IPS-20b (cell line): ENCODE measurements around the gene SLC12A7.

Experiments
- H3K27ac ChIP-seq: one replicate; pipeline ENCODE4 v1.5.1; 2013; ENCODE audit warnings: low read length
- H3K27me3 ChIP-seq: 2 replicates; pipeline ENCODE4 v1.6.1; 2013; ENCODE audit warnings: mild to moderate bottlenecking, low read length, inconsistent platforms; ENCODE audit not compliant: insufficient read depth
- H3K36me3 ChIP-seq: 2 replicates; pipeline ENCODE4 v1.6.1; 2013; ENCODE audit warnings: low read depth, mild to moderate bottlenecking, inconsistent platforms, low read length, moderate library complexity; ENCODE audit not compliant: insufficient read depth
- H3K4me1 ChIP-seq: 2 replicates; pipeline ENCODE4 v1.6.1; 2013; ENCODE audit warnings: mild to moderate bottlenecking, control low read depth, inconsistent platforms, low read length, moderate library complexity; ENCODE audit not compliant: insufficient read depth
- H3K4me3 ChIP-seq: 2 replicates; pipeline ENCODE4 v1.5.1; 2013; ENCODE audit warnings: mild to moderate bottlenecking, low read length, inconsistent platforms
- H3K9ac ChIP-seq: 2 replicates; pipeline ENCODE4 v1.6.1; 2013; ENCODE audit warnings: low read depth, mild to moderate bottlenecking, inconsistent platforms, low read length, moderate library complexity
- H3K9me3 ChIP-seq: 2 replicates; pipeline ENCODE4 v1.6.1; 2013; ENCODE audit warnings: mild to moderate bottlenecking, low read depth, low read length, inconsistent platforms; ENCODE audit not compliant: insufficient read depth

The SLC12A7 gene

GRCh38 chr5:1042626-1043025 is 69.2 kb downstream of the SLC12A7 start:
- Histone ChIP-seq H3K27ac (no peak overlapping the region), H3K4me3 (no peak overlapping the region), H3K27me3 (no peaks in the 10 kb centered on the region), H3K4me1 (no peaks in the 10 kb centered on the region), H3K9ac (no peak overlapping the region), H3K9me3 (peaks cover 53% of the 10 kb centered on the region), H3K36me3 (no peaks in the 10 kb centered on the region)

GRCh38 chr5:1041225-1042143 is 70.4 kb downstream of the SLC12A7 start:
- Histone ChIP-seq H3K9ac (no peak overlapping the region), H3K9me3 (peaks cover 52% of the 10 kb centered on the region), H3K4me1 (no peaks in the 10 kb centered on the region), H3K36me3 (no peaks in the 10 kb centered on the region), H3K4me3 (no peak overlapping the region), H3K27ac (no peak overlapping the region), H3K27me3 (no peaks in the 10 kb centered on the region)

GRCh38 chr5:1040571-1040970 is 71.3 kb downstream of the SLC12A7 start:
- Histone ChIP-seq H3K36me3 (no peaks in the 10 kb centered on the region), H3K27ac (no peak overlapping the region), H3K9ac (no peak overlapping the region), H3K9me3 (peaks cover 44% of the 10 kb centered on the region), H3K27me3 (no peaks in the 10 kb centered on the region), H3K4me1 (no peaks in the 10 kb centered on the region), H3K4me3 (no peak overlapping the region)

GRCh38 chr5:1039706-1040260 is 72.1 kb downstream of the SLC12A7 start:
- no peak overlapping the region for H3K4me3 ChIP-seq
- no peaks in the 10 kb centered on the region for H3K36me3 ChIP-seq
- H3K27me3 ChIP-seq, result no peaks in the 10 kb centered on the region
- H3K27ac ChIP-seq, result no peak overlapping the region
- H3K4me1 ChIP-seq, result no peaks in the 10 kb centered on the region
- H3K9ac ChIP-seq, result no peak overlapping the region
- H3K9me3 ChIP-seq, result peaks cover 41% of the 10 kb centered on the region

GRCh38 chr5:1039210-1039548 is 72.7 kb downstream of the SLC12A7 start:
- no peaks in the 10 kb centered on the region for H3K36me3 ChIP-seq
- H3K4me1 ChIP-seq, result no peaks in the 10 kb centered on the region
- H3K9ac ChIP-seq, result no peak overlapping the region
- H3K27me3 ChIP-seq, result no peaks in the 10 kb centered on the region
- no peak overlapping the region for H3K27ac ChIP-seq
- peaks cover 36% of the 10 kb centered on the region for H3K9me3 ChIP-seq
- H3K4me3 ChIP-seq, result no peak overlapping the region

- Histone ChIP-seq H3K9me3 (peaks cover 34% of the 10 kb centered on the region), H3K4me1 (no peaks in the 10 kb centered on the region), H3K9ac (no peak overlapping the region), H3K27me3 (no peaks in the 10 kb centered on the region), H3K36me3 (no peaks in the 10 kb centered on the region), H3K27ac (no peak overlapping the region), H3K4me3 (no peak overlapping the region)
Observed at GRCh38 chr5:1038417-1039209, 73.2 kb downstream of the SLC12A7 start.

- Histone ChIP-seq H3K9ac (no peak overlapping the region), H3K36me3 (no peaks in the 10 kb centered on the region), H3K9me3 (peaks cover 29% of the 10 kb centered on the region), H3K27ac (no peak overlapping the region), H3K27me3 (no peaks in the 10 kb centered on the region), H3K4me3 (no peak overlapping the region), H3K4me1 (no peaks in the 10 kb centered on the region)
Observed at GRCh38 chr5:1037671-1038416, 74.0 kb downstream of the SLC12A7 start.

- Histone ChIP-seq H3K27me3 (no peaks in the 10 kb centered on the region), H3K9ac (no peak overlapping the region), H3K4me1 (no peaks in the 10 kb centered on the region), H3K27ac (no peak overlapping the region), H3K36me3 (no peaks in the 10 kb centered on the region), H3K9me3 (peaks cover 22% of the 10 kb centered on the region), H3K4me3 (no peak overlapping the region)
Observed at GRCh38 chr5:1037123-1037670, 74.7 kb downstream of the SLC12A7 start.

GRCh38 chr5:1036504-1037122 is 75.2 kb downstream of the SLC12A7 start:
- Histone ChIP-seq H3K9me3 (peaks cover 16% of the 10 kb centered on the region; the same call in 1 of the 2 replicates), H3K9ac (no peak overlapping the region), H3K36me3 (no peaks in the 10 kb centered on the region), H3K4me3 (no peak overlapping the region), H3K27ac (no peak overlapping the region), H3K4me1 (no peaks in the 10 kb centered on the region), H3K27me3 (no peaks in the 10 kb centered on the region)

GRCh38 chr5:1035421-1036405 is 76.2 kb downstream of the SLC12A7 start:
- no peak overlapping the region for H3K9ac ChIP-seq
- no peaks in the 10 kb centered on the region for H3K4me1 ChIP-seq
- H3K27me3 ChIP-seq, result no peaks in the 10 kb centered on the region
- no peak overlapping the region for H3K27ac ChIP-seq
- H3K4me3 ChIP-seq, result no peak overlapping the region
- no peaks in the 10 kb centered on the region for H3K36me3 ChIP-seq
- H3K9me3 ChIP-seq, result peaks cover 9% of the 10 kb centered on the region; the same call in 1 of the 2 replicates
